ENCODE data around the gene CEP290. TPM values are rescaled to one million over a fixed set of nuclear protein-coding genes. Genes with fewer than 3 reads are reported as not detected.

CEP290 gene
- total and polyA plus RNA-seq, 2 donors (not counting 3 experiments of a cell fraction or from before 2014, with no cell fraction given) = 3.9 to 16.5 TPM

DNA sequence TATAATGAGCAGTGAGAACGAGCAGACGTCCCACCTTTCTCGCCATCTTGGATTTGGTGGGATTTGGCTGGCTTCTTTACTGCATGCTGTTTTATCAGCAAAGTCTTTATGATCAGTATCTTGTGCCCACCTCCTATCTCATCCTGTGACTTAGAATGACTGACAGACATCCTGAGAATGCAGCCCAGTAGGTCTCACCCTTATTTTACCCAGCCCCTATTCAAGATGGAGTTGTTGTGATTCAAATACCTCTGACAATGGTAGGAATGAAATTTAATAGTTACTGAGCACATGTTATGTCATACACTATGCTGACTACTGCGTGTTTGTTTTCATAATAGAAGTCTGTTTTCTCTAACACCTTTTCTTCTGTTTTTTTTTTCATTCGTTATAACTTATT, 2.1 kb upstream of the CEP290 start:
- H3K27me3 ChIP-seq (ENCODE audit: control insufficient read depth in 2 of 2, insufficient read depth in 2 of 2, low read length in 2 of 2) = no peaks in the 10 kb centered on the region
- H3K4me3 ChIP-seq (replicated peaks in 1 of 3; ENCODE audit: insufficient read depth in 1 of 3, low read depth in 1 of 3, low read length in 3 of 3) = no peak overlapping the region
- FAIRE-seq = no peak
- H3K4me2 ChIP-seq (ENCODE audit: insufficient read depth, low read length) = no peak overlapping the region
- H4K20me1 ChIP-seq (replicated peaks; ENCODE audit: control insufficient read depth, extremely low read depth, insufficient read depth, low read length) = no peaks in the 10 kb centered on the region
- no peak overlapping the region for H3K27ac ChIP-seq (ENCODE audit: insufficient read depth, low read depth, low read length)
- H3K79me2 ChIP-seq (ENCODE audit: control insufficient read depth, insufficient read depth, low read length) = peaks cover 31% of the 10 kb centered on the region
- H3K4me1 ChIP-seq (ENCODE audit: control insufficient read depth, extremely low read depth, insufficient read depth, low read length) = peaks cover 15% of the 10 kb centered on the region
- no peaks in the 10 kb centered on the region for H3K9me3 ChIP-seq (replicated peaks; ENCODE audit: control insufficient read depth, insufficient read depth, low read length)
- no peaks in the 10 kb centered on the region for H3K9me1 ChIP-seq (replicated peaks; ENCODE audit: control insufficient read depth, extremely low read depth, insufficient read depth, low read length)
- no peak for TF ChIP-seq POLR2A (IDR thresholded peaks at IDR 0.05; ENCODE audit: low read depth, low read length)
- TF ChIP-seq, protein P1, sequence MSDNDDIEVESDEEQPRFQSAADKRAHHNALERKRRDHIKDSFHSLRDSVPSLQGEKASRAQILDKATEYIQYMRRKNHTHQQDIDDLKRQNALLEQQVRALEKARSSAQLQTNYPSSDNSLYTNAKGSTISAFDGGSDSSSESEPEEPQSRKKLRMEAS (IDR thresholded peaks at IDR 0.05; ENCODE audit: insufficient read depth, insufficient read length) = no peak
- no peak for TF ChIP-seq FOS (IDR thresholded peaks at IDR 0.05; ENCODE audit: borderline replicate concordance, insufficient read depth, low read length)
- TF ChIP-seq JUN (IDR thresholded peaks at IDR 0.05; ENCODE audit: borderline replicate concordance, insufficient read depth, insufficient read length, low read depth) = no peak
- no peak for TF ChIP-seq POLR2AphosphoS5 (IDR thresholded peaks at IDR 0.05; ENCODE audit: insufficient read depth, low read depth, low read length)
- no peak for TF ChIP-seq MYC (IDR thresholded peaks at IDR 0.05; ENCODE audit: low read depth, low read length)
- no peak for TF ChIP-seq CTCF (IDR thresholded peaks at IDR 0.05; ENCODE audit: extremely low read depth in 1 of 2, insufficient read depth in 1 of 2, low read depth in 1 of 2, low read length in 2 of 2)
- no peak for TF ChIP-seq EZH2 (IDR thresholded peaks at IDR 0.05; ENCODE audit: borderline replicate concordance, low read depth, low read length, severe bottlenecking)
- TF ChIP-seq GATA2 (IDR thresholded peaks at IDR 0.05; ENCODE audit: insufficient read depth, insufficient read length, low read depth, low read length) = no peak
- no TSS peak for BruUV-seq (replicated peaks)
- no peak overlapping the region for H3K9ac ChIP-seq (replicated peaks; ENCODE audit: extremely low read depth, insufficient read depth, low read length)
- DNase-seq (ENCODE audit: low read depth, low spot score) = no peak
- intact Hi-C loops (cut with micrococcal nuclease) (loop anchor here (5.0 kb wide), 3 partner anchors 153 to 753 kb away; no protein-coding TSS in a partner anchor), dilution Hi-C loops (cut with MboI; ENCODE audit: extremely low pct_ligation_motif_present, low sequenced_read_pairs) (no loop called here)
- ChIA-PET CTCF (no interaction called here), POLR2A (no interaction called here)
- no peaks in the 10 kb centered on the region for H3K36me3 ChIP-seq (ENCODE audit: control insufficient read depth in 2 of 2, extremely low read depth in 1 of 2, insufficient read depth in 2 of 2, low read length in 2 of 2)
- H2AFZ ChIP-seq (ENCODE audit: low read depth, low read length) = no peak overlapping the region

Data from endothelial cell of umbilical vein (primary cell).